Spleen (tissue), 11 donors: ENCODE data around the gene LHFPL3. TPM values are rescaled to one million over a fixed set of nuclear protein-coding genes. Genes with fewer than 3 reads are reported as not detected.

ENCODE experiments used
- DNase-seq: peaks from one replicate; pipeline ENCODE4 v3.0.0-alpha.2; 2020
- H3K27ac ChIP-seq, 8 donors: fragments of 200-600 bp; sonication (generic) in 7 of 8; 1 replicate in 4 of 8; 2 replicates in 4 of 8; pipeline versions ENCODE4 v1.5.0 to v1.8.0; 2016 to 2021; ENCODE audit warnings: inconsistent platforms in 4 of 8, mild to moderate bottlenecking in 4 of 8, moderate library complexity in 1 of 8
- H3K27me3 ChIP-seq, 7 donors: fragments of 200-600 bp; sonication (generic) in 6 of 7; replicated peaks in 1 of 7; 1 replicate in 4 of 7; 2 replicates in 3 of 7; pipeline versions ENCODE4 v1.5.0 to v1.8.0; 2016 to 2021; ENCODE audit warnings: inconsistent platforms in 3 of 7, mild to moderate bottlenecking in 1 of 7
- H3K36me3 ChIP-seq, 6 donors: fragments of 200-600 bp; sonication (generic) in 5 of 6; 1 replicate in 4 of 6; 2 replicates in 2 of 6; pipeline versions ENCODE4 v1.5.0 to v1.8.0; 2016 to 2021; ENCODE audit warnings: inconsistent platforms in 2 of 6
- H3K4me1 ChIP-seq, 6 donors: fragments of 200-600 bp; sonication (generic) in 5 of 6; 1 replicate in 3 of 6; 2 replicates in 3 of 6; pipeline versions ENCODE4 v1.5.0 to v1.8.0; 2016 to 2021; ENCODE audit warnings: inconsistent platforms in 3 of 6
- H3K4me3 ChIP-seq, 8 donors: fragments of 200-600 bp; sonication (generic) in 7 of 8; 1 replicate in 4 of 8; 2 replicates in 4 of 8; pipeline versions ENCODE4 v1.5.0 to v1.8.0; 2016 to 2021; ENCODE audit warnings: inconsistent platforms in 4 of 8, mild to moderate bottlenecking in 4 of 8, moderate library complexity in 2 of 8
- H3K9me3 ChIP-seq, 8 donors: fragments of 200-600 bp; sonication (generic) in 7 of 8; 1 replicate in 4 of 8; 2 replicates in 4 of 8; pipeline versions ENCODE4 v1.5.0 to v1.8.0; 2016 to 2021; ENCODE audit warnings: inconsistent platforms in 4 of 8
- CTCF ChIP-seq, 11 experiments: fragments of 200-600 bp in 7 of 11; fragments of 450-650 bp in 4 of 11; sonication (generic) in 4 of 11; IDR thresholded peaks in 8 of 11; conservative IDR thresholded peaks in 3 of 11; 1 replicate in 7 of 11; 2 replicates in 4 of 11; pipeline versions ENCODE4 v1.4.0 to v1.8.0; 2016 to 2021; ENCODE audit warnings: antibody characterized with exemption in 11 of 11, inconsistent platforms in 4 of 11, mild to moderate bottlenecking in 1 of 11
- POLR2A ChIP-seq, 3 donors: fragments of 450-650 bp; IDR thresholded peaks; one replicate each; pipeline ENCODE4 v1.5.1; 2017; ENCODE audit warnings: antibody characterized with exemption in 3 of 3, mild to moderate bottlenecking in 1 of 3
- POLR2AphosphoS5 ChIP-seq, 3 donors: sonication (generic); formaldehyde crosslinking; IDR thresholded peaks; one replicate each; pipeline ENCODE4 v1.5.1; 2017; ENCODE audit warnings: antibody characterized with exemption in 3 of 3
- WGBS, 5 donors: extraction: QIAGEN DNeasy Blood & Tissue Kit in 3 of 5; methylation state at CpG; one replicate each; pipeline versions ENCODE4 v1.1.5 to v1.1.7; 2013 to 2018; 5-methylcytosine and 5-hydroxymethylcytosine counted together
- intact Hi-C: fragments of 100-400 bp; cut with DNase I; formaldehyde crosslinking; loops from one replicate; pipeline ENCODE4 v1.15.0; 2023; ENCODE audit warnings: low total_unique reads
- polyA plus RNA-seq, 3 donors: library from polyadenylated mRNA; stranded (reverse); fragments of 200-250 nt; gene quantifications; one replicate each; pipeline ENCODE4 v1.2.1, GENCODE V29; 2013
- total RNA-seq, 7 donors: library from RNA; depleted of rRNA in 3 of 7; stranded (reverse); fragments of >200 nt in 3 of 7; fragmentation: NEBNext Ultra II Directional in 4 of 7; extraction: Animal tissue kit (Norgen Biotek cat#: 25700) in 4 of 7; gene quantifications; one replicate each; pipeline versions ENCODE4 v1.1.0 to v1.2.1, GENCODE V29; 2016 to 2021
- donor health status: healthy with polysubstance abuse.
- donor health status: DM: no; HTN: no; CAD: no; lungs with moderate emphysema.
- donor health status: DM: no; HTN: no; CAD: no.
- donor health status: Bipolar disorder and iron deficiency.
- donor health status: healthy.
- donor health status: DM: no; HTN: no; CAD: no.
- donor health status: DM: yes; HTN: yes; CAD: no.

The LHFPL3 gene
- total and polyA plus RNA-seq, 10 donors: 0.07 to 1.0 (median 0.20) TPM; not detected in 3

- Histone ChIP-seq H3K4me1 (no peaks in the 10 kb centered on the region), H3K36me3 (no peaks in the 10 kb centered on the region), H3K27ac (no peak overlapping the region), H3K27me3 (peaks cover 0 to 4% (median 0%) of the 10 kb centered on the region in 7 donors), H3K4me3 (no peak overlapping the region), H3K9me3 (no peaks in the 10 kb centered on the region)
- no peak for DNase-seq
- TF ChIP-seq CTCF (IDR thresholded peaks at IDR 0.05 in 8 of 11, conservative IDR thresholded peaks at IDR 0.05 in 3 of 11) (no peak), POLR2A (IDR thresholded peaks at IDR 0.05) (no peak), POLR2AphosphoS5 (IDR thresholded peaks at IDR 0.05) (no peak)
- WGBS, 5 donors: 88 to 98% (median 94%) methylated on average over 3 of the region's 3 CpGs
- intact Hi-C loops: no loop called here
Observed at GRCh38 chr7:104894726-104895521, 566.5 kb downstream of the LHFPL3 start.

GRCh38 chr7:104895522-104896236 lies 567.3 kb downstream of the LHFPL3 start:
- no peak for TF ChIP-seq CTCF (IDR thresholded peaks at IDR 0.05 in 8 of 11, conservative IDR thresholded peaks at IDR 0.05 in 3 of 11)
- no peak for TF ChIP-seq POLR2A (IDR thresholded peaks at IDR 0.05)
- TF ChIP-seq POLR2AphosphoS5 (IDR thresholded peaks at IDR 0.05): no peak

GRCh38 chr7:104898434-104898833 lies 570.0 kb downstream of the LHFPL3 start:
- Histone ChIP-seq H3K27ac (no peak overlapping the region), H3K4me1 (no peaks in the 10 kb centered on the region), H3K36me3 (no peaks in the 10 kb centered on the region), H3K4me3 (no peak overlapping the region), H3K27me3 (peaks cover 0 to 4% (median 0%) of the 10 kb centered on the region in 7 donors), H3K9me3 (no peaks in the 10 kb centered on the region)
- 67 to 84% (median 81%) methylated on average over 5 of the region's 5 CpGs for WGBS, 5 donors
- TF ChIP-seq POLR2A (IDR thresholded peaks at IDR 0.05) (no peak), POLR2AphosphoS5 (IDR thresholded peaks at IDR 0.05) (no peak), CTCF (IDR thresholded peaks at IDR 0.05 in 8 of 11, conservative IDR thresholded peaks at IDR 0.05 in 3 of 11) (no peak)
- intact Hi-C loops: no loop called here
- no peak for DNase-seq

More at GRCh38 chr7:104895522-104896236, 567.3 kb downstream of the LHFPL3 start:
- no peak overlapping the region for H3K27ac ChIP-seq
- intact Hi-C loops: no loop called here
- DNase-seq: no peak
- H3K4me3 ChIP-seq: no peak overlapping the region
- H3K9me3 ChIP-seq: no peaks in the 10 kb centered on the region
- peaks cover 0 to 4% (median 0%) of the 10 kb centered on the region in 7 donors for H3K27me3 ChIP-seq
- WGBS, 5 donors: 85 to 93% (median 88%) methylated on average over 10 of the region's 10 CpGs
- no peaks in the 10 kb centered on the region for H3K36me3 ChIP-seq
- H3K4me1 ChIP-seq: no peaks in the 10 kb centered on the region
